Gastroesophageal sphincter (tissue), 3 donors: ENCODE results near the gene PRKAR2B.

Experiments
- POLR2A ChIP-seq, 2 donors: fragments of 450-650 bp; IDR thresholded peaks; one replicate each; pipeline ENCODE4 v1.6.1; 2017; ENCODE audit warnings: antibody characterized with exemption in 2 of 2, mild to moderate bottlenecking in 2 of 2, moderate library complexity in 1 of 2
- POLR2AphosphoS5 ChIP-seq: sonication (generic); formaldehyde crosslinking; IDR thresholded peaks from one replicate; pipeline ENCODE4 v1.6.1; 2017; ENCODE audit warnings: antibody characterized with exemption
- TF ChIP-seq, protein P1 (sequence below), 4 experiments: fragments of 200-600 bp in 2 of 4; fragments of 450-650 bp in 2 of 4; sonication (generic) in 1 of 4; IDR thresholded peaks; one replicate each; pipeline ENCODE4 v1.5.1; 2017 to 2019; ENCODE audit warnings: antibody characterized with exemption in 4 of 4, mild to moderate bottlenecking in 2 of 4, moderate library complexity in 2 of 4

DNA sequence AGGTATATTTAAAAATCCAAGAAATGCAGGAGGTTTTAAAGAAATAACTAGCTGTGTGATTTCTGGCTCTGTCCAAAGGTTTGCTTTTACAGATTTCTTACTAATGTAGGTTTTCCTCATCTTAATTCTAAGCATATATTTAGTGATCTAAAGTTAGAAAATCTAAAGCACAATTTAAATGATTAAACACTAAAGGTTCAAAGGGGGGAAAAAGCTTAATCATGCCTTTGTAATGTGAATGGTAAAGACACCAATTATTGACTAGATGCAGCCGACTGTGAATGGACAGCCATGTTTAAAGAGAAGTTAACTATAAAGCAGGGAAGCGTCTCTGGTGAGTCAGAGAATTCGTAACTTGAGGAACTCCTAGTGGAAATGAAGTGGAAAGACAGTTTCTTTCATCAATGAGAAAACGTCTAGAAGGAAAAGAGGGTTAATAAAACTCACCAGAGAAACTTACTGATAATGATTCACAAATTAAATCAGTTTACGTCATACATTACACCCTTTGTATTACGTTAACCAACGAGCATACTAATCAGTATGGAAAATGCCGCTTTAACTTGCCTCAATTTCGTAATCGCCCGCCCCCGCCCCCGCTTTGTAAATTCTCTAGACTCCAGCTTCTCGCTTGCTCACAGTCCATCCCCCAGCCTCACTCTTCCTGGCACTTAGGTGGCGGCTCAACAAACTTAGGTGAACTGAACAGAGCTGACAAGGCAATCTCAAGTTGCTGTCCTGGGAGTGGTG lies 123.2 kb downstream of the PRKAR2B start:
- TF ChIP-seq, protein P1, sequence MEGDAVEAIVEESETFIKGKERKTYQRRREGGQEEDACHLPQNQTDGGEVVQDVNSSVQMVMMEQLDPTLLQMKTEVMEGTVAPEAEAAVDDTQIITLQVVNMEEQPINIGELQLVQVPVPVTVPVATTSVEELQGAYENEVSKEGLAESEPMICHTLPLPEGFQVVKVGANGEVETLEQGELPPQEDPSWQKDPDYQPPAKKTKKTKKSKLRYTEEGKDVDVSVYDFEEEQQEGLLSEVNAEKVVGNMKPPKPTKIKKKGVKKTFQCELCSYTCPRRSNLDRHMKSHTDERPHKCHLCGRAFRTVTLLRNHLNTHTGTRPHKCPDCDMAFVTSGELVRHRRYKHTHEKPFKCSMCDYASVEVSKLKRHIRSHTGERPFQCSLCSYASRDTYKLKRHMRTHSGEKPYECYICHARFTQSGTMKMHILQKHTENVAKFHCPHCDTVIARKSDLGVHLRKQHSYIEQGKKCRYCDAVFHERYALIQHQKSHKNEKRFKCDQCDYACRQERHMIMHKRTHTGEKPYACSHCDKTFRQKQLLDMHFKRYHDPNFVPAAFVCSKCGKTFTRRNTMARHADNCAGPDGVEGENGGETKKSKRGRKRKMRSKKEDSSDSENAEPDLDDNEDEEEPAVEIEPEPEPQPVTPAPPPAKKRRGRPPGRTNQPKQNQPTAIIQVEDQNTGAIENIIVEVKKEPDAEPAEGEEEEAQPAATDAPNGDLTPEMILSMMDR (IDR thresholded peaks at IDR 0.05): peak; percentile 42 to 75 (median 62)
- TF ChIP-seq POLR2A (IDR thresholded peaks at IDR 0.05) (no peak), POLR2AphosphoS5 (no peak)
